PC-9 (cell line): ENCODE measurements around the gene HOXB13. TPM values are rescaled to one million over a fixed set of nuclear protein-coding genes. Genes with fewer than 3 reads are reported as not detected.
"Not testable (repeated sequence)": the region's sequence is repeated elsewhere in the genome, so short reads cannot be mapped to it uniquely, and the experiment has no call there.

Experiments
- BruUV-seq: library from RNA; stranded (reverse); fragments of 400-500 nt; replicated peaks from 2 replicates; lab custom pipeline; 2021; lab: Mats Ljungman, UMichigan
- CTCF ChIA-PET: fragments of 300-600 bp; sonication (Branson Sonifier 250); formaldehyde crosslinking; loops from one replicate; lab custom pipeline; 2022; ENCODE audit warnings: antibody characterized with exemption; lab: Charles Lee
- POLR2A ChIA-PET: fragments of 300-600 bp; sonication (Branson Sonifier 250); formaldehyde crosslinking; loops from one replicate; lab custom pipeline; 2022; ENCODE audit warnings: antibody characterized with exemption; ENCODE audit not compliant: unreplicated experiment; lab: Charles Lee
- DNase-seq, 2 experiments: peaks; one replicate each; pipeline versions ENCODE4 v3.0.0 to v3.0.0-alpha.2; 2015 to 2022; ENCODE audit warnings: mixed read lengths in 1 of 2
- H2AFZ ChIP-seq: fragments of 200-600 bp; sonication (generic); 2 replicates; pipeline ENCODE4 v1.8.1; 2017; ENCODE audit warnings: antibody characterized with exemption
- H3F3A ChIP-seq: fragments of 200-600 bp; sonication (generic); 2 replicates; pipeline ENCODE4 v1.8.1; 2017; ENCODE audit warnings: antibody characterized with exemption, mild to moderate bottlenecking, low read depth; ENCODE audit not compliant: insufficient read depth
- H3K27ac ChIP-seq: fragments of 200-600 bp; sonication (generic); 2 replicates; pipeline ENCODE4 v1.6.1; 2016; ENCODE audit warnings: mixed run types
- H3K27me3 ChIP-seq: fragments of 200-600 bp; sonication (generic); 2 replicates; pipeline ENCODE4 v1.6.1; 2016; ENCODE audit warnings: low read depth, mixed run types; ENCODE audit not compliant: insufficient read depth
- H3K36me3 ChIP-seq: fragments of 200-600 bp; sonication (generic); 2 replicates; pipeline ENCODE4 v1.6.1; 2016; ENCODE audit warnings: low read depth, mixed run types
- H3K4me1 ChIP-seq: fragments of 200-600 bp; sonication (generic); replicated peaks from 2 replicates; pipeline ENCODE4 v1.6.1; 2016; ENCODE audit warnings: mixed run types; ENCODE audit not compliant: insufficient read depth
- H3K4me2 ChIP-seq: fragments of 200-600 bp; sonication (generic); 2 replicates; pipeline ENCODE4 v1.6.1; 2017; ENCODE audit warnings: mixed run types
- H3K4me3 ChIP-seq: fragments of 200-600 bp; sonication (generic); 2 replicates; pipeline ENCODE4 v1.6.1; 2016; ENCODE audit warnings: mixed run types
- H3K79me2 ChIP-seq: fragments of 200-600 bp; sonication (generic); 2 replicates; pipeline ENCODE4 v1.6.1; 2017; ENCODE audit warnings: low read depth, mixed run types
- H3K9me2 ChIP-seq: fragments of 200-600 bp; sonication (generic); 2 replicates; pipeline ENCODE4 v1.8.1; 2017; ENCODE audit warnings: mild to moderate bottlenecking; ENCODE audit not compliant: insufficient read depth
- H3K9me3 ChIP-seq: fragments of 200-600 bp; sonication (generic); 2 replicates; pipeline ENCODE4 v1.8.1; 2016; ENCODE audit warnings: low read depth; ENCODE audit not compliant: insufficient read depth
- H4K20me1 ChIP-seq: fragments of 200-600 bp; sonication (generic); 2 replicates; pipeline ENCODE4 v1.8.1; 2017; ENCODE audit not compliant: insufficient read depth
- EZH2 ChIP-seq: fragments of 200-600 bp; sonication (generic); IDR thresholded peaks from 2 replicates; pipeline ENCODE4 v1.8.0; 2017; ENCODE audit warnings: antibody characterized with exemption, low read depth
- intact Hi-C: fragments of 100-400 bp; cut with micrococcal nuclease; formaldehyde crosslinking; loops from one replicate; pipeline ENCODE4 v1.10.0; 2022; ENCODE audit not compliant: unreplicated experiment
- total RNA-seq: library from RNA; stranded (reverse); gene quantifications from 2 replicates; pipeline ENCODE4 v1.2.3, GENCODE V29; 2021
- TF ChIP-seq, protein P1 (sequence below): fragments of 200-600 bp; sonication (generic); conservative IDR thresholded peaks from 2 replicates; pipeline ENCODE4 v1.6.1; 2017; ENCODE audit warnings: mixed run types, antibody characterized with exemption, mild to moderate bottlenecking, moderate library complexity

Gene HOXB13
- total RNA-seq, 1 experiment from 2014 or later, result not detected

DNA sequence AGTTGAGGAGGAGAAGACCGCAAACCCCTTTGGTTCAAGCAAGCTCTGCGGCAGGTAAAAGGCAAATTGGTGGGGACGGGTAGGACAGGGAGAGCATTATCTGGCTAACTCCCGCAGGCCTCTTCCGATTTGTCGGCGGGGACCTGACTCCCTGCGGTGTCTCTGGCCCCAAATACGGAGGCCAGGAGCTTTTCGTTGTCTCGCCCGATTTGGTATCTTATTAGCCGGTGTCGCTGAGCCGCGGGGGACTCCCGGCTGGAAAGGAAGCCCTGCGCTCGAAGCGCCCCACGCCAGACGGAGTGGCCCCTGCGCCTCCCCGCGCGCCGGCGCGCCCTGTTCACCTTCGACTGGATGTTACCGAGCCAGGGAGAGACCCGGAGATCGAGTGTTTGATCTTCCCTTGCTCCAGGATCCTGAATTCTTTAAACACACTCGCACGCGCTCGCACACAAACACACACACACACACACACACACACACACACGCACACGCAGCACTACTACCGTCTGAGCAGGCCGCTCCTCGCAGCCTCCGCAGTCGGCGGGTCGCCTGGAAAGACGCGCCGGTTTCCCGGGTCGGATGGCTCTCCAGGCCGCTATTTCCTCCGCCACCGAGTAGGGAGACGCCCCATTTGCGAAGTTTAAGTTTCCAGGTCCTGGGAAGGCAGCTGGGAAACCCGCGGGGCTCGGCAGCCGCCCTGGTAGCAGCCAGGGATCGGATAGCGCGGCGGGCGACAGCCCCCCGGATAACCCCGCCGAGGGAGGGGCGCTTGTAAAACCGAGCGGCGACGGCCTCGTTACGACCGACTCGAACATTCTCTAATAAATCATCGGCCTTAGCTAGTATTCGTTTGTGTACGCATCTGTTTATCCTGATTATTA is 9.5 kb downstream of the HOXB13 start:
- BruUV-seq, result no TSS peak
- Histone ChIP-seq H3K9me2 (no peaks in the 10 kb centered on the region), H3F3A (no peaks in the 10 kb centered on the region), H3K27ac (no peak overlapping the region), H3K4me3 (no peak overlapping the region), H4K20me1 (no peaks in the 10 kb centered on the region), H3K4me1 (no peaks in the 10 kb centered on the region), H3K36me3 (no peaks in the 10 kb centered on the region), H3K9me3 (no peaks in the 10 kb centered on the region), H3K79me2 (no peaks in the 10 kb centered on the region), H3K27me3 (peaks cover 28% of the 10 kb centered on the region; the same call in 1 of the 2 replicates), H3K4me2 (no peak overlapping the region), H2AFZ (no peak overlapping the region)
- no peak for DNase-seq
- no peak for TF ChIP-seq EZH2
- TF ChIP-seq, protein P1, sequence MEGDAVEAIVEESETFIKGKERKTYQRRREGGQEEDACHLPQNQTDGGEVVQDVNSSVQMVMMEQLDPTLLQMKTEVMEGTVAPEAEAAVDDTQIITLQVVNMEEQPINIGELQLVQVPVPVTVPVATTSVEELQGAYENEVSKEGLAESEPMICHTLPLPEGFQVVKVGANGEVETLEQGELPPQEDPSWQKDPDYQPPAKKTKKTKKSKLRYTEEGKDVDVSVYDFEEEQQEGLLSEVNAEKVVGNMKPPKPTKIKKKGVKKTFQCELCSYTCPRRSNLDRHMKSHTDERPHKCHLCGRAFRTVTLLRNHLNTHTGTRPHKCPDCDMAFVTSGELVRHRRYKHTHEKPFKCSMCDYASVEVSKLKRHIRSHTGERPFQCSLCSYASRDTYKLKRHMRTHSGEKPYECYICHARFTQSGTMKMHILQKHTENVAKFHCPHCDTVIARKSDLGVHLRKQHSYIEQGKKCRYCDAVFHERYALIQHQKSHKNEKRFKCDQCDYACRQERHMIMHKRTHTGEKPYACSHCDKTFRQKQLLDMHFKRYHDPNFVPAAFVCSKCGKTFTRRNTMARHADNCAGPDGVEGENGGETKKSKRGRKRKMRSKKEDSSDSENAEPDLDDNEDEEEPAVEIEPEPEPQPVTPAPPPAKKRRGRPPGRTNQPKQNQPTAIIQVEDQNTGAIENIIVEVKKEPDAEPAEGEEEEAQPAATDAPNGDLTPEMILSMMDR, result no peak
- POLR2A ChIA-PET, result interaction anchor here (0.6 kb wide), 1 partner anchor 66 kb away, joined by 3 read pairs; no protein-coding TSS in a partner anchor
- CTCF ChIA-PET, result no interaction called here
- intact Hi-C loops, result no loop called here

DNA sequence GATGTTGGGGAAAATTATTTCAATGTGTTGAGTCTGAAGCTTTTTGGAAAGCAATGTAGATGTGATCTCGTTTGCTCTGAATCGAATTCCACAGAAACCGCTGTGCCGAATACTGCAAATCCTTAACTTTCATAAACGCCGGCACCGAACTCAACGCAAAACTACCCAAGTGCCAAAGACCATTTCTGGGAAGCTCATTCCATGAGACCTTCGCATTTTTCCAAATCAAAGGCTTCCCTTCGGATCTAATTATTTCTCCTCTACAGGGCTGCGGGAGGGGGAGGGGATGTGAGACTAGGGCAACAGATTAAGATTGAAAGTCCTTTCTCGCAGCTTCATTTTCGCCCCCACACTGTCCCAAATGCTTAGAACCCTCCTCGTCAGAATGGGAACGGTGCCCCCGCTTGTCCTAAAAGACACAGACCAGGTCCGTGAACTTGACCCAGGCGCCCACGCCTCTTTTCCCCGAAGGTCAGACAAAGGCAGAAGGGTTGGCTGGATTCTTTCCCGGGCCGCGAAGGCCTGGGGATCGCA is 10.3 kb downstream of the HOXB13 start:
- Histone ChIP-seq H3K9me2 (no peaks in the 10 kb centered on the region), H3K9me3 (no peaks in the 10 kb centered on the region), H3K27ac (no peak overlapping the region), H3K4me3 (no peak overlapping the region), H3K79me2 (no peaks in the 10 kb centered on the region), H3K36me3 (no peaks in the 10 kb centered on the region), H3F3A (no peaks in the 10 kb centered on the region), H3K4me2 (no peak overlapping the region), H4K20me1 (no peaks in the 10 kb centered on the region), H3K4me1 (no peaks in the 10 kb centered on the region), H2AFZ (no peak overlapping the region), H3K27me3 (peaks cover 28% of the 10 kb centered on the region; the same call in 1 of the 2 replicates)
- ChIA-PET CTCF (no interaction called here), POLR2A (no interaction called here)
- intact Hi-C loops, result no loop called here
- BruUV-seq, result no TSS peak
- no peak for DNase-seq
- TF ChIP-seq EZH2, result no peak
- TF ChIP-seq, protein P1, result no peak

DNA sequence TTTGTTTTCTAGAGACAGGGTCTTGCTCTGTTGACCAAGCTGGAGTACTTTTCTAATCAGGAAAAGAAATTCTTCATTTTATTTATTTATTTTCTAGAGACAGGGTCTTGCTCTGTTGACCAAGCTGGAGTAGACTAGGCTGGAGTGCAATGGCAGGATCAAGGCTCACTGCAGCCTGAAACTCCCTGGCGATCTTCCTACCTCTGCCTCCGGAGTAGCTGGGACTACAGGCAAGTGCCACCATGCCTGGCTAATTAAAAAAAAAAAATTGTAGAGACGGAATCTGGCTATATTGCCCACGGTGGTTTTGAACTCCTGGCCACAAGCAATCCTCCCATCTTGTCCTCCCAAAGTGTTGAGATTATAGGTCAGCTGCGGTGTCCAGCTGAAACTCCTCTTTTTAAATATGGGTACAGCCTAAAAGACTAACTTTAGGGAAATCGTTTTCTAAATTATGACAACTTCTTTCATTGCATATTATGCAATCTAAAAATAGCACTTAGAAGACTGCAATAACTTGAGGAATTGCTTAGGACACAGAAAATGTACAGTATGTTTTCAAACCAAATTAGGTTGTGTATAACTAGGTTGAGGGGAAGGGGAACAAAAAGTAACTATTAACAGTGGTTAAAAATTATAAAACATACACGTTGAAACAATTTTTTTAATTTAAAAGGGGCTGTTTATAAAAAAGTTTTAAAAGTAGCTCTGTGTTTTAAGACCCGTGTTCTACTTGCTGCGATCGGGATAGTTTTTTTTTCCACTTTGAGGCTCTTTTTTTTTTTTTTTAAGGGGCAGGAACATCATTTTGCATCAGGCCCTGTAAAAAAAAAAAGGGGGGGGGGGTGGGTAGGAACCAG is 11.0 kb downstream of the HOXB13 start:
- intact Hi-C loops, result no loop called here
- Histone ChIP-seq H3K4me1 (no peaks in the 10 kb centered on the region), H2AFZ (no peak overlapping the region), H4K20me1 (no peaks in the 10 kb centered on the region), H3K79me2 (no peaks in the 10 kb centered on the region), H3K9me3 (no peaks in the 10 kb centered on the region), H3F3A (no peaks in the 10 kb centered on the region), H3K36me3 (no peaks in the 10 kb centered on the region), H3K9me2 (no peaks in the 10 kb centered on the region), H3K4me2 (no peak overlapping the region), H3K4me3 (no peak overlapping the region), H3K27me3 (peaks cover 28% of the 10 kb centered on the region; the same call in 1 of the 2 replicates), H3K27ac (no peak overlapping the region)
- DNase-seq, result no peak
- no TSS peak for BruUV-seq
- no peak for TF ChIP-seq EZH2
- TF ChIP-seq, protein P1, result no peak
- ChIA-PET POLR2A (no interaction called here), CTCF (no interaction called here)

DNA sequence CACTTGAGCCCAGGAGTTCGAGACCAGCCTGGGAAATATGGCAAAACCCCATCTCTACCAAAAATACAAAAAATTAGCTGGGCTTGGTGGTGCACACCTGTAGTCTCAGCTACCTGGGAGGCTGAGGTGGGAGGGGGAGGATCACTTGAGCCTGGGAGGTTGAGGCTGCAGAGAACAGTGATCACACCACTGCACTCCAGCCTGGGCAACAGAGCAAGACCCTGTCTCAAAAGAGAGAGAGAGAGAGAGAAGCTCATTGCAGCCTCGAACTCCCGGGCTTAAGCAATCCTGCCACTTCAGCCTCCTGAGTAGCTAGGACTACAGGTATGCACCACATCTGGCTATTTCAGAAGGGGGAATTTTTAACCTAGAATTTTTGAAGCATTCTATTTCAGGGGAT is 12.0 kb downstream of the HOXB13 start:
- H3F3A ChIP-seq, H3K4me2 ChIP-seq, DNase-seq, intact Hi-C loops, H3K27ac ChIP-seq, H3K9me2 ChIP-seq, BruUV-seq, H2AFZ ChIP-seq, H3K4me3 ChIP-seq, H3K36me3 ChIP-seq, H4K20me1 ChIP-seq, H3K4me1 ChIP-seq, POLR2A ChIA-PET, H3K79me2 ChIP-seq, H3K9me3 ChIP-seq: not testable (repeated sequence)
- peaks cover 25% of the 10 kb centered on the region; the same call in 1 of the 2 replicates for H3K27me3 ChIP-seq
- CTCF ChIA-PET, result interaction anchor here (0.7 kb wide), 1 partner anchor 41 kb away, joined by 3 read pairs; no protein-coding TSS in a partner anchor
